ENCODE data around the gene GRID2. TPM values are rescaled to one million over a fixed set of nuclear protein-coding genes. Genes with fewer than 3 reads are reported as not detected.
A peak's percentile ranks its signal among the peaks of the same experiment; 100 is the strongest.

GRID2 gene
- total RNA-seq, 1 donor, result not detected

- TF ChIP-seq CTCF (IDR thresholded peaks at IDR 0.05; ENCODE audit: extremely low read depth, low read depth, low read length), result no peak
- Histone ChIP-seq H3K27ac (ENCODE audit: low read depth, low read length) (no peak overlapping the region), H4K20me1 (ENCODE audit: insufficient read depth, low read length) (no peaks in the 10 kb centered on the region), H3K36me3 (ENCODE audit: insufficient read depth, low read length) (no peaks in the 10 kb centered on the region), H3K79me2 (ENCODE audit: insufficient read depth, low read length) (no peaks in the 10 kb centered on the region), H3K4me1 (ENCODE audit: insufficient read depth, low read length) (no peaks in the 10 kb centered on the region), H3K4me3 (ENCODE audit: insufficient read depth, low read length) (no peak overlapping the region), H2AFZ (ENCODE audit: low read length) (no peak overlapping the region), H3K27me3 (ENCODE audit: insufficient read depth, low read length) (no peaks in the 10 kb centered on the region), H3K4me2 (ENCODE audit: insufficient read depth, low read length) (no peak overlapping the region), H3K9me3 (ENCODE audit: low read depth, low read length) (no peaks in the 10 kb centered on the region)
- DNase-seq (ENCODE audit: insufficient read length, low spot score, missing footprints), result no peak
Observed at GRCh38 chr4:92279296-92279695, 24.5 kb upstream of the GRID2 start.

GRCh38 chr4:92299152-92299551 is 4.6 kb upstream of the GRID2 start:
- Histone ChIP-seq H4K20me1 (ENCODE audit: insufficient read depth, low read length) (no peaks in the 10 kb centered on the region), H3K36me3 (ENCODE audit: insufficient read depth, low read length) (no peaks in the 10 kb centered on the region), H3K79me2 (ENCODE audit: insufficient read depth, low read length) (no peaks in the 10 kb centered on the region), H2AFZ (ENCODE audit: low read length) (no peak overlapping the region), H3K4me2 (ENCODE audit: insufficient read depth, low read length) (no peak overlapping the region), H3K4me3 (ENCODE audit: insufficient read depth, low read length) (no peak overlapping the region), H3K27me3 (ENCODE audit: insufficient read depth, low read length) (peaks cover 12% of the 10 kb centered on the region), H3K9me3 (ENCODE audit: low read depth, low read length) (no peaks in the 10 kb centered on the region), H3K4me1 (ENCODE audit: insufficient read depth, low read length) (no peaks in the 10 kb centered on the region), H3K27ac (ENCODE audit: low read depth, low read length) (no peak overlapping the region)
- peak; percentile 31 for TF ChIP-seq CTCF (IDR thresholded peaks at IDR 0.05; ENCODE audit: extremely low read depth, low read depth, low read length)
- peak; percentile 34 for DNase-seq (ENCODE audit: insufficient read length, low spot score, missing footprints)

- Histone ChIP-seq H3K79me2 (ENCODE audit: insufficient read depth, low read length) (no peaks in the 10 kb centered on the region), H3K9me3 (ENCODE audit: low read depth, low read length) (no peaks in the 10 kb centered on the region), H3K4me1 (ENCODE audit: insufficient read depth, low read length) (no peaks in the 10 kb centered on the region), H3K4me2 (ENCODE audit: insufficient read depth, low read length) (peak overlapping the region; percentile 58), H3K4me3 (ENCODE audit: insufficient read depth, low read length) (peak overlapping the region; percentile 16), H3K27me3 (ENCODE audit: insufficient read depth, low read length) (peaks cover 44% of the 10 kb centered on the region), H3K36me3 (ENCODE audit: insufficient read depth, low read length) (no peaks in the 10 kb centered on the region), H2AFZ (ENCODE audit: low read length) (no peak overlapping the region), H4K20me1 (ENCODE audit: insufficient read depth, low read length) (no peaks in the 10 kb centered on the region), H3K27ac (ENCODE audit: low read depth, low read length) (no peak overlapping the region)
- no peak for DNase-seq (ENCODE audit: insufficient read length, low spot score, missing footprints)
- no peak for TF ChIP-seq CTCF (IDR thresholded peaks at IDR 0.05; ENCODE audit: extremely low read depth, low read depth, low read length)
Observed at GRCh38 chr4:92304121-92304520, 355 bp downstream of the GRID2 start.

DNA sequence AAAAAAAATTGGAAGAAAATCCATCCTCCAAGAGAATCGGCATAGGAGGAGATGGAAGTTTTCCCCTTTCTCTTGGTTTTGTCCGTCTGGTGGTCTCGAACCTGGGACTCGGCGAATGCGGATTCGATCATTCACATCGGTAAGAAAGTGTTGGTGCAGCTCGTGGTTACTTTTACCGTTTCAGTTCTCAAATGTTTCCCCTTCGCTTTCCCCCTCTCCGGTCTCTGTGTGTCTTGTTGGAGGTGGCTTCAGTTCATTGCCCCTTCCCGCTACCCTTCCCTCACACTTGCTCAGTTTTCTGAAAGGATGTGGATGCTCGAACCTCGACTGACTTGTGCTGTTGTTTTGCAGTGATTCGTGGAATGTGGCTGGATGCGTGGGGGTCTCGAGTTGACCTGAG is 840 bp downstream of the GRID2 start:
- Histone ChIP-seq H3K4me1 (ENCODE audit: insufficient read depth, low read length) (no peaks in the 10 kb centered on the region), H3K36me3 (ENCODE audit: insufficient read depth, low read length) (no peaks in the 10 kb centered on the region), H2AFZ (ENCODE audit: low read length) (peak overlapping the region; percentile 22), H3K9me3 (ENCODE audit: low read depth, low read length) (no peaks in the 10 kb centered on the region), H3K27me3 (ENCODE audit: insufficient read depth, low read length) (peaks cover 44% of the 10 kb centered on the region), H3K79me2 (ENCODE audit: insufficient read depth, low read length) (no peaks in the 10 kb centered on the region), H3K27ac (ENCODE audit: low read depth, low read length) (no peak overlapping the region), H3K4me3 (ENCODE audit: insufficient read depth, low read length) (peak overlapping the region; percentile 16), H4K20me1 (ENCODE audit: insufficient read depth, low read length) (no peaks in the 10 kb centered on the region), H3K4me2 (ENCODE audit: insufficient read depth, low read length) (peak overlapping the region; percentile 58)
- peak; percentile 25 for DNase-seq (ENCODE audit: insufficient read length, low spot score, missing footprints)
- no peak for TF ChIP-seq CTCF (IDR thresholded peaks at IDR 0.05; ENCODE audit: extremely low read depth, low read depth, low read length)
